GM19240 (cell line): Measurements from ENCODE around the gene KIAA0825.

Source experiments
- DNase-seq: peaks from one replicate; pipeline ENCODE4 v3.0.0; 2011; ENCODE audit warnings: low spot score; ENCODE audit not compliant: insufficient read length

The KIAA0825 gene

GRCh38 chr5:94245608-94246007 lies 372.8 kb downstream of the KIAA0825 start:
- no peak for DNase-seq

GRCh38 chr5:94244921-94245320 lies 373.5 kb downstream of the KIAA0825 start:
- DNase-seq = no peak

DNA sequence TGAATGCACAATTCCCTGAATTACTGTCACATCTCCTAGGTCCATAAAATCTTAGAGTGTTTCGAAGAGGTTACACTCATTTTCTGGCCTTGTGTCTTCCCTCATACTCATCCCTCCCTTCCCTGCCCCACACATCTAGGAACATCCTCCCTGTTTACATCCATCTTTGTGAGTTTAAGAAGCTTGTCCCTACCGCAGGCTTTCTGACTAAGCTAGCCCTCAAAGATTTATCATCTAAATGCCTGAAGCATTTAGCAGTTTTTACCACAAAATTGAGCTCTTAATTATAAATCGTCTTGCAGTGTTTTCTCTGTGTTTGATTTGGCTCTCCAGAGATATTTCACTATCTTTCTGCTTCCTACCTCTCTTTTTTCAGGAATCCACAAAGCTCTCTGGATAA lies 374.8 kb downstream of the KIAA0825 start:
- no peak for DNase-seq

- no peak for DNase-seq
Measured at GRCh38 chr5:94240993-94241651, 377.3 kb downstream of the KIAA0825 start.

DNA sequence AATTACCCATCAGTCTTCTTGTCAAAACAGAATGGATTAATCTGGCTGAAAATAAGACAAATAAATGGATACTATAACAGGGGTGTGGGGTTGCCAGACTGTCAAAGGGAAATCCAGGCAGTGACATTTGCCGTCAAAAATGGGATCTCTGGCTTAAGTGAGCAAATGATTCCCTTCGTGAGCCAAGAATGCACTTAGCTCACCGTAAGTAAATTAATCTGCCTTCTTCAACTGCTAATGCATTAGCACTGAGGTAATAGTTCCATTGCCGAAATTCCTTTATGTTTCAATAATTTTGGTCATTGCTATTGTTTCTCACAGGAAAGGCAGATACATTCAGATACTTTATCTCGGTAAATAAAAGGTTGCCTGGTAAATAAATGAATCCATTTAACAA lies 377.8 kb downstream of the KIAA0825 start:
- no peak for DNase-seq

- no peak for DNase-seq
Measured at GRCh38 chr5:94240134-94240533, 378.3 kb downstream of the KIAA0825 start.

GRCh38 chr5:94239266-94239665 lies 379.1 kb downstream of the KIAA0825 start:
- DNase-seq = no peak

DNA sequence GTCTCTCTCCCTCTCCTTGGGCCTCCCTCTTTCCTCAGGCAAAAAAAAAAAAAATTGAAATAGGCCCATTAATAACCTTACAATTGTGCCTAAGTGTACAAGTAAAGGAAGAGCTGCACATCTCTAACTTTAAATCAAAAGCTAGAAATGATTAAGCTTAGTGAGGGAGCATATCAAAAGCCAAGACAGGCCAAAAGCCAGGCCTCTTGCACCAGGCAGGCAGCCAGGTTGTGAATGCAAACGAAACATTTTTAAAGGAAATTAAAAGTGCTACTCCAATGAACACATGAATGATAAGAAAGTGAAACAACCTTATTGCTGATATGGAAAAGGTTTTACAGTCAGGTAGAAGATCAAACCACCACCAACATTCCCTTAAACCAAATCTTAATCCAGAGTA lies 383.4 kb downstream of the KIAA0825 start:
- DNase-seq = no peak

DNA sequence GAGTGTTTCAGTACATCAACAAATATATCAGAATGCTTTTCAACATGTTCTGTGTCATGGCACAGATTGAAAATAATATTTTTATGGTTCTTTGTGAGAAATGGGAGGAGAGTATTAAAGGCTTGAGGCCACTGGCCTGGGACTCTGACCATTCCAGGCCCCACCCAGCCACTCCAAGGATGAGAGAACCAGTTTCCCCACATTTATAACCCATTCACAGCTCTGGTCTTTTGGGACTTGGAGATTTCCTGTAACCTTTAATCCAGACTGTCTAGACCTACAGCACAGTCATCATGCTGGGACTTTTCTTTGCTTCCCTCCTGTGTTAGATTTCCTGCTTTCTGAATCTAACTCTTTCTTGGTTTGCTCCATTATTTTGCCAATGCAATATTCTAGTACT lies 389.6 kb downstream of the KIAA0825 start:
- DNase-seq = no peak

- DNase-seq = no peak
Measured at GRCh38 chr5:94223235-94223634, 395.2 kb downstream of the KIAA0825 start.

- DNase-seq = no peak
Measured at GRCh38 chr5:94218374-94218773, 400.0 kb downstream of the KIAA0825 start.

DNA sequence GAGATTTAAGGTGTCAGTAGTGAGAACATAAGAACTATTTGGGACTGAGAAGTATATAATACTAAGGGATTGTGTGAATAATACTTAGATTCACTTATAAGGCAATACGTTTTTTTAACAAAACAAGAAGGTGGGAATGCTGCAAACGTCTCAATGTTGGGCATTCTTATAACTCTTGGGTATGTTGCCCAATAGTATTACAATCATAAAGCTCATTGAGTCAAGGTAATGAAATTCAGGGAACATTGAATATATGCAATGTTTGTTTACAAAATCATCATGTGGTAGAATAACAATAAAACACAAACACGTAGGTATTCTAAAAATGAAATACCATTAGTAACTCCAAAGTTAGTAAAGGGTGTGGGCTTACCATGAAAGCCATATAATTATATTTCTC lies 400.7 kb downstream of the KIAA0825 start:
- no peak for DNase-seq

- DNase-seq = no peak
Measured at GRCh38 chr5:94217216-94217615, 401.2 kb downstream of the KIAA0825 start.

GRCh38 chr5:94212476-94212875 lies 405.9 kb downstream of the KIAA0825 start:
- no peak for DNase-seq

- DNase-seq = no peak
Measured at GRCh38 chr5:94209774-94210355, 408.5 kb downstream of the KIAA0825 start.

DNA sequence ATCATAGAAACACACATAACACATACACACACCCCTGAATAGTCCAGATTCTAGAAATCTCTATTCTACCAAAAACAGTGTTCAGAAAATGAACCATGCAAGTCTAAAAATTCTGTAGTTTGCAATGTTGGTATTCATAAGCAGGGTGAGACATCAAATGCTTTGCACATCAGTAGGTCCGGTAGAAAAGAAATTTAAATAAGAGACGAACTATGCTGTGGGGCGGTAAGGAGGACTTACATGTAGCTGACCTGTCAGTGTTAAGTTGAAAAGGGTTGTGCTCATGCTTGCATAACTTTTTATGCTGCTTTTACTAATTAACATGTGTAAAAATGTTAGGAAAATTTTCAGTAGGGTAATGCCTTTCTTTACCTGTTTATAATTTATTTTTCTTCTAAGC lies 409.1 kb downstream of the KIAA0825 start:
- DNase-seq = no peak

GRCh38 chr5:94199566-94199965 lies 418.8 kb downstream of the KIAA0825 start:
- no peak for DNase-seq

GRCh38 chr5:94197970-94198369 lies 420.4 kb downstream of the KIAA0825 start:
- no peak for DNase-seq

DNA sequence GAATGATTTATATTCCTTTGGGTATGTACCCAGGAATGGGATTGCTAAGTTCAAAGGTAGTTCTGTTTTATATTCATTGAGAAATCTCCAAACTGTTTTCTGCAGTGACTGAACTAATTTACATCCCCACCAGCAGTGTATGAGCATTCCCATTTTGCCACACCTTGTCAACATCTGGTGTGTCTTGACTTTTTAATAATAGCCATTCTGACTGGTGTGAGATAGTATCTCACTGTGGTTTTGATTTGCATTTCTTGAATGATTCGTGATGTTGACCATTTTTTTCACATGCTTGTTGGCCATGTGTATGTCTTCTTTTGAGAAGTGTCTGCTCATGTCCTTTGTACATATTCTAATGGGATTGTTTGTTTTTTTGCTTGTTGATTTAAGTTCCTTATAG lies 421.5 kb downstream of the KIAA0825 start:
- DNase-seq = no peak

DNA sequence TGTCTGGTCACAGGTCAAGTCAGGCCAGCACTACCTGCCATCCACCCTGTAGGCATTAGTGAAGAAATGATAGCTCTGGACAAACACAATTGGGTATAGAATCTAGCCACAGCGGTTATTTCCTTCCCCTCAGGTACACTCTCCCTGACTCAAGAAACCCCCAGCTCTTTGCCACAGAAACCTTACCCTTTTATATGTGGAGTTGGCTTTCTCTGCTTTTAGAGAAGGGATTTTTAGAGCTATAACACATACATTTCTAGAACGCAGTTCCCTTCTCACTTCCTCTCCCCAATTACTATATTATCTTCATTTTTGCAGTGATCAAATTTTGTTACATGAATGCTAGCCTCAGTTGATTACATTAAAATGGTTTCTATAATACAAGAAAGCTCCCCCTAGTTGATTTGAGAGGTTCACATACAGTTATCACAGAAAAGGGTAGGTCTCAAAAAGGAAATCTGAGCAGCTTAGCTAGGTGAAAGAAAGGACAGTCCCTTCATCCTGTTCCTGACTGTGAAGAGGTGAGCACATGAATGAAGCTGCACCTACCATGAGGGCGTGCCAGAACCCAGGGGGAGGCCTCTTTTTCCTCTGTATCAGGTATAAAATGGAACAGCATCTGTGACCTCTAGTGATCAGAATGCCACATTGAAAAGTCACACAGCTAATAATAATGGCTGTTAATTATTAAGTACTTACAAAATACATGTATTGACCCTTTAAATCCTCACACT lies 425.6 kb downstream of the KIAA0825 start:
- DNase-seq = no peak

- DNase-seq = no peak
Measured at GRCh38 chr5:94191604-94192003, 426.8 kb downstream of the KIAA0825 start.

GRCh38 chr5:94188725-94189124 lies 429.7 kb downstream of the KIAA0825 start:
- DNase-seq = no peak

- no peak for DNase-seq
Measured at GRCh38 chr5:94184870-94185269, 433.5 kb downstream of the KIAA0825 start.
